SK-N-SH (cell line): ENCODE results near the gene BTBD16.

Source experiments
- EZH2phosphoT487 ChIP-seq: fragments of 200-600 bp; sonication (generic); IDR thresholded peaks from 2 replicates; pipeline ENCODE4 v1.6.1; 2017; ENCODE audit warnings: low read depth, mixed run types, mild to moderate bottlenecking, antibody characterized with exemption, moderate library complexity, borderline replicate concordance
- GABPA ChIP-seq: IDR thresholded peaks from 2 replicates; pipeline ENCODE4 v1.4.0; 2012; ENCODE audit warnings: low read depth, mild to moderate bottlenecking
- SIN3A ChIP-seq: IDR thresholded peaks from 2 replicates; pipeline ENCODE4 v1.6.1; 2012; ENCODE audit warnings: low read depth, mild to moderate bottlenecking, low read length, moderate library complexity, borderline replicate concordance
- TF ChIP-seq, protein P1 (sequence below): fragments of 150-350 bp; IDR thresholded peaks from 2 replicates; pipeline ENCODE4 v1.6.1; 2016; ENCODE audit warnings: mild to moderate bottlenecking, low read depth, low read length
- TF ChIP-seq, protein P2 (sequence below): IDR thresholded peaks from 2 replicates; pipeline ENCODE4; 2012
- TF ChIP-seq, protein P3 (sequence below): fragments of 200-600 bp; sonication (generic); IDR thresholded peaks from 2 replicates; pipeline ENCODE4 v1.6.1; 2017; ENCODE audit warnings: antibody characterized with exemption, mild to moderate bottlenecking, moderate library complexity

DNA sequence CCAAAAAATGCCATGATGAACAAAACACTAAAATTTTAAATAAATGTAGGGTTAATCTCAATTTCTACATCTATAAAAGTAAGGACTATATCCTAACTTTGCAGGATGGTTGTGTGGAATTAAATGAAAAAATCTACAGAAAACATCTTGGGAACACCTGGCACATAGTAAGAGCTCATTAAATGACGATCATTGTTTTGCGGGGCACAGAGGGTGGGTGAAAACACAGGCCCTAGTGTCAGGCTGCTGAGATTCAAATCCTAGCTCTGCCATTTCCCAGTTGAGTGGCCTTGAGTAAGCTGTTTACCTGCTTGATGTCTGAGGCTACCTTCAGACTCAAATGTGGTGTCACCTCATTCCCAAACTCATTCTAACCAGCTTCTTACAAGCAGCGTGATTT, 35.6 kb downstream of the BTBD16 start:
- TF ChIP-seq, protein P1, sequence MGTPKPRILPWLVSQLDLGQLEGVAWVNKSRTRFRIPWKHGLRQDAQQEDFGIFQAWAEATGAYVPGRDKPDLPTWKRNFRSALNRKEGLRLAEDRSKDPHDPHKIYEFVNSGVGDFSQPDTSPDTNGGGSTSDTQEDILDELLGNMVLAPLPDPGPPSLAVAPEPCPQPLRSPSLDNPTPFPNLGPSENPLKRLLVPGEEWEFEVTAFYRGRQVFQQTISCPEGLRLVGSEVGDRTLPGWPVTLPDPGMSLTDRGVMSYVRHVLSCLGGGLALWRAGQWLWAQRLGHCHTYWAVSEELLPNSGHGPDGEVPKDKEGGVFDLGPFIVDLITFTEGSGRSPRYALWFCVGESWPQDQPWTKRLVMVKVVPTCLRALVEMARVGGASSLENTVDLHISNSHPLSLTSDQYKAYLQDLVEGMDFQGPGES, result no peak
- no peak for TF ChIP-seq EZH2phosphoT487
- no peak for TF ChIP-seq GABPA
- TF ChIP-seq, protein P2, sequence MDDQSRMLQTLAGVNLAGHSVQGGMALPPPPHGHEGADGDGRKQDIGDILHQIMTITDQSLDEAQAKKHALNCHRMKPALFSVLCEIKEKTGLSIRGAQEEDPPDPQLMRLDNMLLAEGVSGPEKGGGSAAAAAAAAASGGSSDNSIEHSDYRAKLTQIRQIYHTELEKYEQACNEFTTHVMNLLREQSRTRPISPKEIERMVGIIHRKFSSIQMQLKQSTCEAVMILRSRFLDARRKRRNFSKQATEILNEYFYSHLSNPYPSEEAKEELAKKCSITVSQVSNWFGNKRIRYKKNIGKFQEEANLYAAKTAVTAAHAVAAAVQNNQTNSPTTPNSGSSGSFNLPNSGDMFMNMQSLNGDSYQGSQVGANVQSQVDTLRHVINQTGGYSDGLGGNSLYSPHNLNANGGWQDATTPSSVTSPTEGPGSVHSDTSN, result no peak
- TF ChIP-seq, protein P3, sequence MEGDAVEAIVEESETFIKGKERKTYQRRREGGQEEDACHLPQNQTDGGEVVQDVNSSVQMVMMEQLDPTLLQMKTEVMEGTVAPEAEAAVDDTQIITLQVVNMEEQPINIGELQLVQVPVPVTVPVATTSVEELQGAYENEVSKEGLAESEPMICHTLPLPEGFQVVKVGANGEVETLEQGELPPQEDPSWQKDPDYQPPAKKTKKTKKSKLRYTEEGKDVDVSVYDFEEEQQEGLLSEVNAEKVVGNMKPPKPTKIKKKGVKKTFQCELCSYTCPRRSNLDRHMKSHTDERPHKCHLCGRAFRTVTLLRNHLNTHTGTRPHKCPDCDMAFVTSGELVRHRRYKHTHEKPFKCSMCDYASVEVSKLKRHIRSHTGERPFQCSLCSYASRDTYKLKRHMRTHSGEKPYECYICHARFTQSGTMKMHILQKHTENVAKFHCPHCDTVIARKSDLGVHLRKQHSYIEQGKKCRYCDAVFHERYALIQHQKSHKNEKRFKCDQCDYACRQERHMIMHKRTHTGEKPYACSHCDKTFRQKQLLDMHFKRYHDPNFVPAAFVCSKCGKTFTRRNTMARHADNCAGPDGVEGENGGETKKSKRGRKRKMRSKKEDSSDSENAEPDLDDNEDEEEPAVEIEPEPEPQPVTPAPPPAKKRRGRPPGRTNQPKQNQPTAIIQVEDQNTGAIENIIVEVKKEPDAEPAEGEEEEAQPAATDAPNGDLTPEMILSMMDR, result no peak
- TF ChIP-seq SIN3A, result no peak
